HL-60/S4 (cell line): ENCODE results near the gene DHX36.

Experiments
- in situ Hi-C: fragments of 300-500 bp; cut with MboI; formaldehyde crosslinking; loops from 2 replicates; pipeline ENCODE4 v1.14.3; 2022; ENCODE audit warnings: low sequenced_read_pairs

DHX36 gene

DNA sequence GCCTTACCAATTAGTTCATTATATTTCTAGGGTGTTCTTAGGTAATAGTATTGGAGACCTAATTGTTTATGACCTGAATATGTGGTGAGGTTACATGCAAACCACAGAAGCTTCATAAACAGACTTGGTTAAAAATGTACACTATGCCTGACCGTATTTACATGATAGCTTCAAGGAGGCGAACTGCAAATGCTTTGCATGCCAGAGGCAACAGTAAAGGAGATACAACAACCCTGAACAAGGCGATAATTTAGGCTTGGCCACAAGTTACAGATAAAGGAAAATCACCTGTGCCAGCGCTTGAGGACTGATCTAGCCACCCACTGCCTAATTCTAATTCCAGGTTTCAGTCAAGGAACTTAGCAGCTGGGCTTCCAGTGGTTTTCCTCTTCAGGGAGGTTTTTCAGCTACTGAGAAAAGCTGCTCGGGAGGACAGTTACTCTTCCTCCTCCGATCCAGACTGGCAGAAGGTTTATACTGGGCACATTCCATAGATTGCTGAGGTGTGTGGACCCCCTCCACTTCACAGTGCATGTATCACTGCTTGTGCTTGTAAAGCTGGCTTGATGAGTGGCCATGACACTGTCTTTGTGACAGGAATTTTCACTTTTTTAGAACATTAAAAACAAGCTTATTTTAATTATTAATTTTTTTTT, 95.6 kb downstream of the DHX36 start:
- in situ Hi-C loops = no loop called here

DNA sequence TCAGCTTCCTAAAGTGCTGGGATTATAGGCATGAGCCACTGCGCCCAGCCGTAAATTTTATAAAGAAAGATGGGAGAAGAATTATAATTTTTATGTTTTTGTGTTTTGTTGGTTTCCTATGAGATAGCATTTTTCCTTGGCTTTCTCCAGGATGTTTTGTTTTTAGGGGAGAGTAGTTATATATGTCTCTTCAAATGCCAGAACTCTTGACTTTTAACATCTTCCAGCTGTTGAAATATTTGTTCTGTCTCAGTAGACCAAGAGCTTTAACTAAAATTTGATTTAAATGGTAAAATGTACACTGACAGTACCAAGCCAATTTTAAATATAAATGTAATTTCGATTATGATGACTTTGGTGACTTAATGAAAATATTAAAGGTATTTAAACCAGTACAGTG, 96.8 kb downstream of the DHX36 start:
- in situ Hi-C loops = no loop called here

DNA sequence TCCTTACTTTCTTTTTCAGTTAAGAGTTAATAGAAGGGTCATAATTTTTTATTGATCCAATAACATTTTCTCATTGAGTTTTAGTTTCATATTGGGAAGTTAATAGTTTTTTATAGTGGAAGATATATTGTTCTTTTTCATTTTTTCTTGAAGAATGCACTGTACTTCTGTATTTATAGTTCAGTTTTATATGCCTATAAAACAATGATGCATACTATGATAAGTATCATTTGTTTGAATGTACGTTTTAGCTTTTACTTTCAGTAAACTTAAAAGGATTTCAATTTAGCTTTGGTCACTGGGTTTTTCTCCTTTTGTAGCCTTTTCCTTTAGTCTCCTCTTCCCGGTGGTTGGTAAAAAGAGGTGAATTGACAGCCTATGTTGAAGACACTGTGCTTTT, 98.8 kb downstream of the DHX36 start:
- in situ Hi-C loops = no loop called here

DNA sequence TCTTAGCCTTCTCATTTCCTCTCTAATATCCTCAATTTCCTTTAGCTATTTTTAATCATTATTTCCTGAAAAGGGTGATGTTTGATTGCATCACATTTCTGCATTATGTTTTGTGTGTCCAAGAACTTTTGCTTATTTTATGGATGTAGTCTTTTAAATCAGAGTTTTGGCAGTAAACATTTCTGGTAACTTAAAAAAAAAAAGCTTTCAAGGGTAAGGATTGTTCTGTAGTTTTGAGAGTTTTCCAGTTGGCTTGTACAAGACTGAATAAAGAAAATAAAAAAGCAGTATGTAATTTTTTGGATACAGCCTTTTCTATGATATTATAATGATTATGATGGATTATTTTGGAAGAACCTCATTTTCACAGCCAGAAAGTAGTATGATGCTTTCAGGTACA, 99.4 kb downstream of the DHX36 start:
- in situ Hi-C loops = no loop called here

DNA sequence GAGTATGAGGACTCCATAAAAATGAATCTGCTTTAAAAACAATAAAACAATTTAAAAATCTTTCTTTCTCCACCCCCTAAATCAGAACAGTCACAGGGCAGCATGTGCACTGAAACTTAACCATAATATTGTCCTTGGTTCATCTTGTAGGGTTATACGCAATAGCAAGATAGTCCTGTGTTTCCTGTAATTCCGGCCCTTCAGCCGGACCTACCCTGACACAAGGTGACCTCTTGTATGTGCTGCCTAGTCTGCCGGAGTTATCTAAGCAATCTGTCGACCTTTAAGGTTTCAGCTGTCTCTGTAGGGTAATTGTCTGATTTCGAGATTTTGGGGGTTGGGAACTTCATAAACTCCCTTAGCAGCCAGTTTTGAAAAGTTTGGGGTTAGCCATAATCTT, 99.9 kb downstream of the DHX36 start:
- in situ Hi-C loops = no loop called here

DNA sequence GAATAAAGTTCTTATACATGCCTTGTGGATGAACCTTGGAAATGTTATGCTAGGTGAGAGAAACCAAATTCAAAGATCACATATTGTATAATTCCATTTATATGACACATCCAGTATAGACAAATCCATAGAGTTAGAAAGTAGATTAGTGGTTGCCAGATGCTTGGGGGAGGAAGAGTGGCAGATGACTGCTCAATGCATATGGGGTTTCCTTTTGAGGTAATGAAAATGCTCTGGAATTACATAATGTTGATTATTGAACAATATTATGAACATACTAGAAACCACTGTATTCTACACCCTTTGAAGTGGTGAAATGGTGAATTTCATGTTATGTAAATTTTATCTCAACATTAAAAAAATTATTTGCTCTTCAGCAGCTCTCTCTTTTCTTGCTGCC, 100.8 kb downstream of the DHX36 start:
- in situ Hi-C loops = no loop called here
